Measurements from ENCODE around the gene LMX1B.
A peak's percentile ranks its signal among the peaks of the same experiment; 100 is the strongest.

LMX1B gene

GRCh38 chr9:126613651-126614050, at the start of gene LMX1B:
TSS of gene LMX1B (plus strand) at chr9:126613928. CDS start at chr9:126614450, 522 bp downstream.
- Histone ChIP-seq H3K27ac (no peak within 1 kb of the TSS), H3K27me3 (ENCODE audit: insufficient read depth, low read depth) (peaks cover 59% of the 10 kb centered on the region), H3K79me2 (ENCODE audit: insufficient read depth, low read depth) (no peaks in the 10 kb centered on the region), H4K20me1 (ENCODE audit: insufficient read depth) (no peaks in the 10 kb centered on the region), H3K4me1 (ENCODE audit: low read depth, poor library complexity, severe bottlenecking) (peaks cover 6% of the 10 kb centered on the region), H3K9ac (no peak within 1 kb of the TSS), H3K4me2 (no peak within 1 kb of the TSS), H3K4me3 (IDR thresholded peaks at IDR 0.05; ENCODE audit: insufficient read depth, low read depth, low read length) (no peak within 1 kb of the TSS), H2AFZ (ENCODE audit: low read depth) (no peak within 1 kb of the TSS), H3K36me3 (ENCODE audit: insufficient read depth) (no peaks in the 10 kb centered on the region)
- no peak for TF ChIP-seq CTCF (conservative IDR thresholded peaks at IDR 0.05; ENCODE audit: low read depth, low read length)

- H3K9ac ChIP-seq = no peak overlapping the region
- no peak for TF ChIP-seq CTCF (conservative IDR thresholded peaks at IDR 0.05; ENCODE audit: low read depth, low read length)
- H3K36me3 ChIP-seq (ENCODE audit: insufficient read depth) = no peaks in the 10 kb centered on the region
Measured at GRCh38 chr9:126564128-126564527, 49.6 kb upstream of the LMX1B start.

GRCh38 chr9:126564716-126565115, 49.0 kb upstream of the LMX1B start:
- Histone ChIP-seq H3K4me3 (IDR thresholded peaks at IDR 0.05; ENCODE audit: insufficient read depth, low read depth, low read length) (no peak overlapping the region), H3K4me1 (ENCODE audit: low read depth, poor library complexity, severe bottlenecking) (no peaks in the 10 kb centered on the region), H2AFZ (ENCODE audit: low read depth) (no peak overlapping the region), H3K79me2 (ENCODE audit: insufficient read depth, low read depth) (no peaks in the 10 kb centered on the region), H3K27me3 (ENCODE audit: insufficient read depth, low read depth) (peaks cover 22% of the 10 kb centered on the region), H4K20me1 (ENCODE audit: insufficient read depth) (no peaks in the 10 kb centered on the region), H3K9ac (no peak overlapping the region), H3K27ac (no peak overlapping the region), H3K4me2 (no peak overlapping the region), H3K36me3 (ENCODE audit: insufficient read depth) (no peaks in the 10 kb centered on the region)
- TF ChIP-seq CTCF (conservative IDR thresholded peaks at IDR 0.05; ENCODE audit: low read depth, low read length) = peak; percentile 33; the same call in 1 of the 2 replicates

More at GRCh38 chr9:126564128-126564527, 49.6 kb upstream of the LMX1B start:
- Histone ChIP-seq H3K27ac (no peak overlapping the region), H3K4me1 (ENCODE audit: low read depth, poor library complexity, severe bottlenecking) (no peaks in the 10 kb centered on the region), H2AFZ (ENCODE audit: low read depth) (no peak overlapping the region), H3K27me3 (ENCODE audit: insufficient read depth, low read depth) (peaks cover 23% of the 10 kb centered on the region), H4K20me1 (ENCODE audit: insufficient read depth) (no peaks in the 10 kb centered on the region), H3K4me3 (IDR thresholded peaks at IDR 0.05; ENCODE audit: insufficient read depth, low read depth, low read length) (no peak overlapping the region), H3K4me2 (no peak overlapping the region), H3K79me2 (ENCODE audit: insufficient read depth, low read depth) (no peaks in the 10 kb centered on the region)

GRCh38 chr9:126565336-126566128, 48.2 kb upstream of the LMX1B start:
- no peaks in the 10 kb centered on the region for H4K20me1 ChIP-seq (ENCODE audit: insufficient read depth)
- no peak overlapping the region for H3K4me2 ChIP-seq
- no peaks in the 10 kb centered on the region for H3K4me1 ChIP-seq (ENCODE audit: low read depth, poor library complexity, severe bottlenecking)
- H3K9ac ChIP-seq = no peak overlapping the region
- H3K27ac ChIP-seq = no peak overlapping the region
- peaks cover 17% of the 10 kb centered on the region for H3K27me3 ChIP-seq (ENCODE audit: insufficient read depth, low read depth)
- no peaks in the 10 kb centered on the region for H3K36me3 ChIP-seq (ENCODE audit: insufficient read depth)
- no peak for TF ChIP-seq CTCF (conservative IDR thresholded peaks at IDR 0.05; ENCODE audit: low read depth, low read length)
- no peaks in the 10 kb centered on the region for H3K79me2 ChIP-seq (ENCODE audit: insufficient read depth, low read depth)
- no peak overlapping the region for H2AFZ ChIP-seq (ENCODE audit: low read depth)
- H3K4me3 ChIP-seq (IDR thresholded peaks at IDR 0.05; ENCODE audit: insufficient read depth, low read depth, low read length) = no peak overlapping the region
